GM12864 (cell line): ENCODE measurements around the gene TASOR2.

Source experiments
- DNase-seq: peaks from one replicate; pipeline ENCODE4 v3.0.0-alpha.2; 2011; ENCODE audit warnings: low read depth
- H3K4me3 ChIP-seq: 2 replicates; pipeline ENCODE4 v1.5.1; 2011; ENCODE audit warnings: mild to moderate bottlenecking, low read depth, low read length, control low read depth
- CTCF ChIP-seq: IDR thresholded peaks from 2 replicates; pipeline ENCODE4 v1.5.1; 2011; ENCODE audit warnings: low read depth, mild to moderate bottlenecking, moderate library complexity, low read length, control low read depth, inconsistent platforms; ENCODE audit errors: missing control alignments

Gene TASOR2, protein sequence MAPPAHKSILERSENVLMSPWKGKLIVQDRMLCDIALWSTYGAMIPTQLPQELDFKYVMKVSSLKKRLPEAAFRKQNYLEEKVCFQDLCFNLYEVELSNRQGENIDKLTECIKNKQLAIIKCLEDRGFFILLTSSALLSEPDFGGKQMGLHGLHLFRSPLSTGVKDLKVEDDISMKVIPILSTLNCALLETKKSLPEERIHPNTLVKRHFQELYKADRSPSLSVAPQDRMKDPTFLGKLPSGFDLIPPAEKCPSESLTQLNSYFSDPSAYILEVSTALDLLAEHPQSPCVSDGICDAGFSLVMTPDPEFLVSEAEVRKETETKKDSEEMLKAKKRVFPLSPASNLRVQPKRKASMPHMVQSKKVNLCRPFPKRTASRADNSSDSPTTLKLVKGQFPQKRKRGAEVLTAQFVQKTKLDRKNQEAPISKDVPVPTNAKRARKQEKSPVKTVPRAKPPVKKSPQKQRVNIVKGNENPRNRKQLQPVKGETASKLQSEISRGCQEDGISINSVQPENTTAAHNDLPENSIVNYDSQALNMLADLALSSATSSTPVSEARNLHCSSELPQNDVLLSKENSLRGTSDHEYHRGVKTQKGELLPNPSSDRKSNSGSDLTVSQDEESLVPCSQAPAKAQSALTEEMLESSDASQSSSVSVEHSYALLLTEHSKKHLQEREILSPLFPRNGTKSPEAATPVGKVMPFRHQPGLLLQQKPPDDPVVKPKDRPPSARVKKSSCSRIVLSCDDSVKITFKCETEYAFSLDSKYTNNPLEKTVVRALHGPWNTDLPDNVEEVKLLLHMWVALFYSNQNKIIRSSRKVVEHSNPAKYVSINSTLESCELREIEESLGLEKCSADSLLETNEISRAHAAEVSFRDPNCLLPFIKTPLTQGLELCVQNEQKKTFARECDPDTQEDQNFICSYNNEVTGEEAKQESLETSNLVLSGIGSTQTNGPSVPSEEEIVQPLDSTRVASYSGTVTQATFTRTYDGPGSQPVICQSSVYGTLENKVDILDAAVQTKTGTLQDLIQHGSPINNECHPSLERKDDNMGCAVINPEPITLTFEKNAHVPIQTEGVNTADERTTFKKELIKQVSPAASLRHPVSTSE (N-terminal part only)

GRCh38 chr10:5684318-5684970 lies at the start of gene TASOR2:
Gene TASOR2, plus strand, starts transcription at chr10:5684838. Its CDS starts 35,805 bp downstream, at chr10:5720643.
- H3K4me3 ChIP-seq: peak within 1 kb of the TSS; percentile 93
- peak; percentile 91 for DNase-seq
- no peak for TF ChIP-seq CTCF

DNA sequence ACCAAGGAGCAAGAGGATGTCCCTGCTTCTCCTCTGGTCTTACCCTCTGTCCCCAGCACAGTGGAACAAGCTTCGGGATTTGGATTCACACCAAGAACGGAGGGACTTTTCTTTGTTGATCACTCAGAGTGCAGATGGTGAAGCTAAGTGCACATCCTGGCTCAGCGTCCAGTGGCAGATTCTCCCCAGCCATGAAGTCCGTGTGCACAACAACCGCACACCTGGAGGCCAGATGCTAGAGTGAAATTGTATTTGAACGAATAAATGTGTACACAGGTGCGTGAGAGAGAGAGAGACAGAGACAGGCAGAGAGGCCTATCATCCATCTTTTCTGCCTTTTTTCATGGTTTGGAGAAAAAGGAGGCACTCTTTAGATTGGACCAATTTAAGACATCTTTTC lies 49.7 kb upstream of the TASOR2 start:
- H3K4me3 ChIP-seq: no peak overlapping the region
- no peak for TF ChIP-seq CTCF
- DNase-seq: no peak

DNA sequence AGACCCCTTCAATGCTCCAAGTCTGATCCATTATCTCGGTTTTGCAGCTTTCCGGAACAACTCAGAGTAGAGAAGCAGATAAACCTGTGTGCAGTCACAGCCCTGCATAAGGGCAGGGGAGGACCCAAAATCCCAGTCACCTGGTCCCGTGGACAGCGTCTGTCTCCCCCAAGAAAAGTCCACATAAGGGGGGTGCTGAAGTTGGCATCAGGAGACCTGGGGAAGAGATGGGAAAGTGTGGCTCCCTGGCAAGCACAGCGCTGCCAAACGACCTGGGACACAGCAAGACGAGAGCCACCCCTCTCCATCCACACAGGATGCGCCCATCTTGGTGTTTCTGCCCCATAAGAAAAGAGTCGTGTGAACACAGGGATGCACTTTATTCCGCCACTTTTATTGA lies 46.1 kb upstream of the TASOR2 start:
- no peak overlapping the region for H3K4me3 ChIP-seq
- DNase-seq: no peak
- no peak for TF ChIP-seq CTCF

DNA sequence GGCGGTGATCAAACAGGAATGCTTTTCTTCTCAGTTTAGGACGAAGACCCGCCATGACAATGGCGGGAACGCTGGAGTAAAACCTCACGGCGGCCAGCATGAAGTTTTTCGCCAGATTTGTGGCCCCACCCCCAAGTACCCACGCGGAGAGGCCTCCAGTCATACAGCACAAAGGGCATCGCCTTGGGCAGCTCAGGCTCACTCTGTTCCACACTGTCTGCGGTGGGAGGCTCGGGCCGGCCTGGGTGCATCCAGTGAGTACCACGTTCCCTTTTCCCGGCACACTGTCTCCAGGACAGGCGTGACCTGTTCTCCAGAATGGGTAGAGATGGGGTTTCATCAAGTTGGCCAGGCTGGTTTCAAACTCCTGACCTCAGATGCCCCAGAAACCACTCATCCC lies 45.6 kb upstream of the TASOR2 start:
- H3K4me3 ChIP-seq: no peak overlapping the region
- TF ChIP-seq CTCF: no peak

GRCh38 chr10:5640036-5640435 lies 44.6 kb upstream of the TASOR2 start:
- DNase-seq: no peak
- TF ChIP-seq CTCF: no peak
- H3K4me3 ChIP-seq: no peak overlapping the region

More for the DNA sequence above, 45.6 kb upstream of the TASOR2 start:
- no peak for DNase-seq

DNA sequence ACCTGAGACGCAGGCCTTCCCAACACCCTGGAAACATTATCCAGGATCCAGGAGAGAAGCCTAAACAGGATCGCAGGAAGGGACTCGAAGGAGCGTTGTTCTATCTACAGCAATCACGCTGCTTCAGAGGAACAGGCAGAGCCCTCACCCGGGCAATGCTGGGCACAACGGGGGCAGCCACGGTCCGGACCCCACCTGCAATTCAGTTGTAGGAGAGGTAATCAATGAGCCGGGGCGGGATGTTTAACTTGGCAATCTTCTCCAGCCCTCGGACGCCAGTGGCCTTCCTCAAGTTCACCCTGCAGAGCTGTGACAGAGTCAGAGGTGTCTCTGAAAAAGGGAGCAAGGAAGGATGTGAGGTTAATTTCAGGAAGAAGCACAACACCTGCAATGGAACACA lies 44.1 kb upstream of the TASOR2 start:
- no peak overlapping the region for H3K4me3 ChIP-seq
- no peak for DNase-seq
- TF ChIP-seq CTCF: no peak
